Measurements from ENCODE around the gene SUPT4H1. TPM values are rescaled to one million over a fixed set of nuclear protein-coding genes. Genes with fewer than 3 reads are reported as not detected.

Gene SUPT4H1
- polyA plus RNA-seq, 2 donors, result 39.9 to 80.8 TPM

- no peak overlapping the region for H3K27ac ChIP-seq (ENCODE audit: low read depth in 2 of 2, low read length in 1 of 2)
Observed at GRCh38 chr17:58302919-58303585, 48.9 kb downstream of the SUPT4H1 start.

GRCh38 chr17:58302171-58302918, 49.7 kb downstream of the SUPT4H1 start:
- H3K27me3 ChIP-seq (ENCODE audit: control insufficient read depth in 1 of 2, insufficient read depth in 2 of 2, low read length in 2 of 2), result no peaks in the 10 kb centered on the region
- H3K4me3 ChIP-seq (ENCODE audit: low read depth in 1 of 2, low read length in 2 of 2), result no peak overlapping the region
- no peak overlapping the region for H3K27ac ChIP-seq (ENCODE audit: low read depth in 2 of 2, low read length in 1 of 2)
- WGBS, 2 donors, result 91 to 93% methylated on average over 9 of the region's 9 CpGs
- no peaks in the 10 kb centered on the region for H3K9me3 ChIP-seq (ENCODE audit: control insufficient read depth in 2 of 2, insufficient read depth in 1 of 2, low read depth in 1 of 2, low read length in 1 of 2)
- H3K36me3 ChIP-seq (ENCODE audit: control insufficient read depth in 2 of 2, insufficient read depth in 2 of 2, low read length in 1 of 2), result no peaks in the 10 kb centered on the region
- peaks cover 0 to 4% of the 10 kb centered on the region in 2 donors for H3K4me1 ChIP-seq (ENCODE audit: control insufficient read depth in 2 of 2, insufficient read depth in 2 of 2, low read length in 1 of 2)

More at GRCh38 chr17:58302919-58303585, 48.9 kb downstream of the SUPT4H1 start:
- Histone ChIP-seq H3K4me3 (ENCODE audit: low read depth in 1 of 2, low read length in 2 of 2) (no peak overlapping the region), H3K4me1 (ENCODE audit: control insufficient read depth in 2 of 2, insufficient read depth in 2 of 2, low read length in 1 of 2) (peaks cover 0 to 4% of the 10 kb centered on the region in 2 donors), H3K27me3 (ENCODE audit: control insufficient read depth in 1 of 2, insufficient read depth in 2 of 2, low read length in 2 of 2) (no peaks in the 10 kb centered on the region), H3K9me3 (ENCODE audit: control insufficient read depth in 2 of 2, insufficient read depth in 1 of 2, low read depth in 1 of 2, low read length in 1 of 2) (peaks cover 0 to 1% of the 10 kb centered on the region in 2 donors), H3K36me3 (ENCODE audit: control insufficient read depth in 2 of 2, insufficient read depth in 2 of 2, low read length in 1 of 2) (no peaks in the 10 kb centered on the region)
- 83 to 85% methylated on average over 9 of the region's 9 CpGs for WGBS, 2 donors

- Histone ChIP-seq H3K27ac (ENCODE audit: low read depth in 2 of 2, low read length in 1 of 2) (no peak overlapping the region), H3K4me1 (ENCODE audit: control insufficient read depth in 2 of 2, insufficient read depth in 2 of 2, low read length in 1 of 2) (peaks cover 0 to 4% of the 10 kb centered on the region in 2 donors)
Observed at GRCh38 chr17:58301504-58302150, 50.4 kb downstream of the SUPT4H1 start.

GRCh38 chr17:58300336-58300735, 51.7 kb downstream of the SUPT4H1 start:
- Histone ChIP-seq H3K36me3 (ENCODE audit: control insufficient read depth in 2 of 2, insufficient read depth in 2 of 2, low read length in 1 of 2) (no peaks in the 10 kb centered on the region), H3K27ac (ENCODE audit: low read depth in 2 of 2, low read length in 1 of 2) (no peak overlapping the region), H3K9me3 (ENCODE audit: control insufficient read depth in 2 of 2, insufficient read depth in 1 of 2, low read depth in 1 of 2, low read length in 1 of 2) (no peaks in the 10 kb centered on the region), H3K27me3 (ENCODE audit: control insufficient read depth in 1 of 2, insufficient read depth in 2 of 2, low read length in 2 of 2) (no peaks in the 10 kb centered on the region), H3K4me3 (ENCODE audit: low read depth in 1 of 2, low read length in 2 of 2) (no peak overlapping the region), H3K4me1 (ENCODE audit: control insufficient read depth in 2 of 2, insufficient read depth in 2 of 2, low read length in 1 of 2) (peaks cover 0 to 4% of the 10 kb centered on the region in 2 donors)
- 87 to 90% methylated on average over 6 of the region's 6 CpGs for WGBS, 2 donors

More at GRCh38 chr17:58301504-58302150, 50.4 kb downstream of the SUPT4H1 start:
- 83 to 90% methylated on average over 16 of the region's 16 CpGs for WGBS, 2 donors
- Histone ChIP-seq H3K4me3 (ENCODE audit: low read depth in 1 of 2, low read length in 2 of 2) (no peak overlapping the region), H3K36me3 (ENCODE audit: control insufficient read depth in 2 of 2, insufficient read depth in 2 of 2, low read length in 1 of 2) (no peaks in the 10 kb centered on the region), H3K27me3 (ENCODE audit: control insufficient read depth in 1 of 2, insufficient read depth in 2 of 2, low read length in 2 of 2) (no peaks in the 10 kb centered on the region), H3K9me3 (ENCODE audit: control insufficient read depth in 2 of 2, insufficient read depth in 1 of 2, low read depth in 1 of 2, low read length in 1 of 2) (no peaks in the 10 kb centered on the region)

Other genes with a start within 250 kb of the SUPT4H1 start
- gene OR4D1, start 203.8 kb downstream of the SUPT4H1 start, polyA plus RNA-seq, result under 1 TPM in 1 of 2 donors, not detected in 1; under 0.01 TPM
- gene OR4D2, start 185.2 kb downstream of the SUPT4H1 start, polyA plus RNA-seq, result not detected
- not detected for gene EPX, start 159.5 kb downstream of the SUPT4H1 start, polyA plus RNA-seq
- 10 to 100 TPM in 1 of 2 donors, 1 to 10 TPM in 1; 7.8 to 10.2 TPM for gene MKS1, start 132.9 kb downstream of the SUPT4H1 start, polyA plus RNA-seq
- gene LPO, start 113.6 kb downstream of the SUPT4H1 start, polyA plus RNA-seq, result not detected
- gene MPO, start 71.3 kb downstream of the SUPT4H1 start, polyA plus RNA-seq, result under 1 TPM in 1 of 2 donors, not detected in 1; 0.02 TPM
- 10 to 100 TPM in 1 of 2 donors, 1 to 10 TPM in 1; 7.3 to 14.9 TPM for gene TSPOAP1, start 23.4 kb downstream of the SUPT4H1 start, polyA plus RNA-seq
- 1 to 10 TPM; 5.7 to 7.5 TPM for gene RNF43, start 65.3 kb upstream of the SUPT4H1 start, polyA plus RNA-seq
- under 1 TPM; 0.01 to 0.02 TPM for gene HSF5, start 136.2 kb upstream of the SUPT4H1 start, polyA plus RNA-seq
- gene MTMR4, start 162.4 kb upstream of the SUPT4H1 start, polyA plus RNA-seq, result 10 to 100 TPM in 1 of 2 donors, 1 to 10 TPM in 1; 9.1 to 15.3 TPM